GM23338 (cell line): Measurements from ENCODE around the gene FSD1. TPM values are rescaled to one million over a fixed set of nuclear protein-coding genes. Genes with fewer than 3 reads are reported as not detected.

Source experiments
- ATAC-seq: fragments of 200-7000 bp; cut with Tn5 transposase; 3 replicates; pipeline ENCODE4 v1.9.1; 2020
- DNase-seq: peaks from one replicate; pipeline ENCODE4 v3.0.0-alpha.2; 2015; ENCODE audit warnings: low spot score
- H2AFZ ChIP-seq: fragments of 200-600 bp; sonication (generic); 2 replicates; pipeline ENCODE4 v1.8.0; 2016; ENCODE audit warnings: antibody characterized with exemption, mild to moderate bottlenecking, moderate library complexity
- H3F3A ChIP-seq: fragments of 200-600 bp; sonication (generic); replicated peaks from 2 replicates; pipeline ENCODE4 v1.8.0; 2017; ENCODE audit warnings: antibody characterized with exemption, mixed run types, low read depth
- H3K27ac ChIP-seq: fragments of 200-600 bp; sonication (generic); 2 replicates; pipeline ENCODE4 v1.6.1; 2016; ENCODE audit warnings: low read depth
- H3K27me3 ChIP-seq: fragments of 200-600 bp; sonication (generic); 2 replicates; pipeline ENCODE4 v1.8.0; 2016; ENCODE audit warnings: mild to moderate bottlenecking, mixed run types, moderate library complexity; ENCODE audit not compliant: insufficient read depth
- H3K36me3 ChIP-seq: fragments of 200-600 bp; sonication (generic); 2 replicates; pipeline ENCODE4 v1.8.0; 2016; ENCODE audit warnings: mild to moderate bottlenecking; ENCODE audit not compliant: insufficient read depth
- H3K4me1 ChIP-seq: fragments of 200-600 bp; sonication (generic); 2 replicates; pipeline ENCODE4 v1.8.0; 2016; ENCODE audit warnings: mild to moderate bottlenecking, moderate library complexity; ENCODE audit not compliant: insufficient read depth
- H3K4me2 ChIP-seq: fragments of 200-600 bp; sonication (generic); 2 replicates; pipeline ENCODE4 v1.7.1; 2017; ENCODE audit warnings: mixed run types
- H3K4me3 ChIP-seq: fragments of 200-600 bp; sonication (generic); 2 replicates; pipeline ENCODE4 v1.6.1; 2016; ENCODE audit warnings: mixed run types
- H3K79me2 ChIP-seq: fragments of 200-600 bp; sonication (generic); replicated peaks from 2 replicates; pipeline ENCODE4 v1.8.0; 2017; ENCODE audit warnings: mild to moderate bottlenecking; ENCODE audit not compliant: insufficient read depth
- H3K9me2 ChIP-seq: fragments of 200-600 bp; sonication (generic); 2 replicates; pipeline ENCODE4 v1.8.0; 2017; ENCODE audit not compliant: insufficient read depth
- H4K20me1 ChIP-seq: fragments of 200-600 bp; sonication (generic); replicated peaks from 2 replicates; pipeline ENCODE4 v1.8.0; 2017; ENCODE audit warnings: mild to moderate bottlenecking; ENCODE audit not compliant: insufficient read depth
- H3K27ac Mint-ChIP-seq: 2 replicates; pipeline ENCODE4 v1.8.0; 2020; ENCODE audit warnings: inconsistent platforms, mild to moderate bottlenecking, moderate library complexity, mixed read lengths
- H3K27me3 Mint-ChIP-seq: 3 replicates; pipeline ENCODE4 v1.8.0; 2022; ENCODE audit warnings: low read depth, mild to moderate bottlenecking, moderate library complexity, mixed read lengths, inconsistent platforms; ENCODE audit not compliant: insufficient read depth, poor library complexity
- H3K36me3 Mint-ChIP-seq: 3 replicates; pipeline ENCODE4 v1.8.0; 2021; ENCODE audit warnings: low read depth, mild to moderate bottlenecking, inconsistent platforms, moderate library complexity, mixed read lengths
- H3K4me1 Mint-ChIP-seq: 3 replicates; pipeline ENCODE4 v1.8.0; 2020; ENCODE audit warnings: mild to moderate bottlenecking, inconsistent platforms, mixed read lengths
- H3K4me3 Mint-ChIP-seq: 3 replicates; pipeline ENCODE4 v1.8.0; 2021; ENCODE audit warnings: moderate library complexity, mild to moderate bottlenecking, inconsistent platforms, mixed read lengths
- H3K9me3 Mint-ChIP-seq: 3 replicates; pipeline ENCODE4 v1.8.0; 2020; ENCODE audit warnings: moderate library complexity, mild to moderate bottlenecking, inconsistent platforms, mixed read lengths
- EZH2 ChIP-seq: fragments of 200-600 bp; sonication (generic); IDR thresholded peaks from one replicate; pipeline ENCODE4 v1.8.0; 2017; ENCODE audit warnings: antibody characterized with exemption, mild to moderate bottlenecking, low read depth; ENCODE audit not compliant: unreplicated experiment
- JUNB ChIP-seq: IDR thresholded peaks from one replicate; pipeline ENCODE4 v1.6.1; 2016; ENCODE audit warnings: antibody characterized with exemption; ENCODE audit not compliant: unreplicated experiment
- NANOG ChIP-seq: IDR thresholded peaks from 2 replicates; pipeline ENCODE4 v1.6.1; 2016; ENCODE audit warnings: antibody characterized with exemption, borderline replicate concordance
- POLR2AphosphoS5 ChIP-seq: IDR thresholded peaks from 2 replicates; pipeline ENCODE4 v1.6.1; 2016; ENCODE audit warnings: antibody characterized with exemption, low read depth
- STAT1 ChIP-seq: IDR thresholded peaks from one replicate; pipeline ENCODE4 v1.6.1; 2016; ENCODE audit warnings: antibody characterized with exemption; ENCODE audit not compliant: unreplicated experiment
- ZNF114 ChIP-seq: fragments of 250-450 bp; sonication (Bioruptor Pico); IDR thresholded peaks from 2 replicates; pipeline ENCODE4 v1.5.0; 2020; ENCODE audit warnings: mild to moderate bottlenecking, moderate library complexity
- ZNF331 ChIP-seq: fragments of 250-450 bp; sonication (Bioruptor Pico); IDR thresholded peaks from 2 replicates; pipeline ENCODE4 v1.5.0; 2020; ENCODE audit warnings: low read depth, mild to moderate bottlenecking, moderate library complexity
- polyA plus RNA-seq: library from polyadenylated mRNA; unstranded; fragments of >200 nt; fragmentation: Nextera tagmentation; extraction: Ambion mirVana; gene quantifications from 2 replicates; pipeline ENCODE4 v1.2.1, GENCODE V29; 2016
- total RNA-seq: library from RNA; depleted of rRNA; stranded (reverse); fragments of >200 nt; shearing (Covaris generic); gene quantifications from 2 replicates; pipeline ENCODE4 v1.2.3, GENCODE V29; 2014
- TF ChIP-seq, protein P1 (sequence below): fragments of 250-450 bp; sonication (Bioruptor Pico); IDR thresholded peaks from 2 replicates; pipeline ENCODE4 v1.5.0; 2020; ENCODE audit warnings: mild to moderate bottlenecking, moderate library complexity

The FSD1 gene
- total and polyA plus RNA-seq, 2 experiments from 2014 or later = 50.7 to 82.9 TPM

- TF ChIP-seq, protein P1, sequence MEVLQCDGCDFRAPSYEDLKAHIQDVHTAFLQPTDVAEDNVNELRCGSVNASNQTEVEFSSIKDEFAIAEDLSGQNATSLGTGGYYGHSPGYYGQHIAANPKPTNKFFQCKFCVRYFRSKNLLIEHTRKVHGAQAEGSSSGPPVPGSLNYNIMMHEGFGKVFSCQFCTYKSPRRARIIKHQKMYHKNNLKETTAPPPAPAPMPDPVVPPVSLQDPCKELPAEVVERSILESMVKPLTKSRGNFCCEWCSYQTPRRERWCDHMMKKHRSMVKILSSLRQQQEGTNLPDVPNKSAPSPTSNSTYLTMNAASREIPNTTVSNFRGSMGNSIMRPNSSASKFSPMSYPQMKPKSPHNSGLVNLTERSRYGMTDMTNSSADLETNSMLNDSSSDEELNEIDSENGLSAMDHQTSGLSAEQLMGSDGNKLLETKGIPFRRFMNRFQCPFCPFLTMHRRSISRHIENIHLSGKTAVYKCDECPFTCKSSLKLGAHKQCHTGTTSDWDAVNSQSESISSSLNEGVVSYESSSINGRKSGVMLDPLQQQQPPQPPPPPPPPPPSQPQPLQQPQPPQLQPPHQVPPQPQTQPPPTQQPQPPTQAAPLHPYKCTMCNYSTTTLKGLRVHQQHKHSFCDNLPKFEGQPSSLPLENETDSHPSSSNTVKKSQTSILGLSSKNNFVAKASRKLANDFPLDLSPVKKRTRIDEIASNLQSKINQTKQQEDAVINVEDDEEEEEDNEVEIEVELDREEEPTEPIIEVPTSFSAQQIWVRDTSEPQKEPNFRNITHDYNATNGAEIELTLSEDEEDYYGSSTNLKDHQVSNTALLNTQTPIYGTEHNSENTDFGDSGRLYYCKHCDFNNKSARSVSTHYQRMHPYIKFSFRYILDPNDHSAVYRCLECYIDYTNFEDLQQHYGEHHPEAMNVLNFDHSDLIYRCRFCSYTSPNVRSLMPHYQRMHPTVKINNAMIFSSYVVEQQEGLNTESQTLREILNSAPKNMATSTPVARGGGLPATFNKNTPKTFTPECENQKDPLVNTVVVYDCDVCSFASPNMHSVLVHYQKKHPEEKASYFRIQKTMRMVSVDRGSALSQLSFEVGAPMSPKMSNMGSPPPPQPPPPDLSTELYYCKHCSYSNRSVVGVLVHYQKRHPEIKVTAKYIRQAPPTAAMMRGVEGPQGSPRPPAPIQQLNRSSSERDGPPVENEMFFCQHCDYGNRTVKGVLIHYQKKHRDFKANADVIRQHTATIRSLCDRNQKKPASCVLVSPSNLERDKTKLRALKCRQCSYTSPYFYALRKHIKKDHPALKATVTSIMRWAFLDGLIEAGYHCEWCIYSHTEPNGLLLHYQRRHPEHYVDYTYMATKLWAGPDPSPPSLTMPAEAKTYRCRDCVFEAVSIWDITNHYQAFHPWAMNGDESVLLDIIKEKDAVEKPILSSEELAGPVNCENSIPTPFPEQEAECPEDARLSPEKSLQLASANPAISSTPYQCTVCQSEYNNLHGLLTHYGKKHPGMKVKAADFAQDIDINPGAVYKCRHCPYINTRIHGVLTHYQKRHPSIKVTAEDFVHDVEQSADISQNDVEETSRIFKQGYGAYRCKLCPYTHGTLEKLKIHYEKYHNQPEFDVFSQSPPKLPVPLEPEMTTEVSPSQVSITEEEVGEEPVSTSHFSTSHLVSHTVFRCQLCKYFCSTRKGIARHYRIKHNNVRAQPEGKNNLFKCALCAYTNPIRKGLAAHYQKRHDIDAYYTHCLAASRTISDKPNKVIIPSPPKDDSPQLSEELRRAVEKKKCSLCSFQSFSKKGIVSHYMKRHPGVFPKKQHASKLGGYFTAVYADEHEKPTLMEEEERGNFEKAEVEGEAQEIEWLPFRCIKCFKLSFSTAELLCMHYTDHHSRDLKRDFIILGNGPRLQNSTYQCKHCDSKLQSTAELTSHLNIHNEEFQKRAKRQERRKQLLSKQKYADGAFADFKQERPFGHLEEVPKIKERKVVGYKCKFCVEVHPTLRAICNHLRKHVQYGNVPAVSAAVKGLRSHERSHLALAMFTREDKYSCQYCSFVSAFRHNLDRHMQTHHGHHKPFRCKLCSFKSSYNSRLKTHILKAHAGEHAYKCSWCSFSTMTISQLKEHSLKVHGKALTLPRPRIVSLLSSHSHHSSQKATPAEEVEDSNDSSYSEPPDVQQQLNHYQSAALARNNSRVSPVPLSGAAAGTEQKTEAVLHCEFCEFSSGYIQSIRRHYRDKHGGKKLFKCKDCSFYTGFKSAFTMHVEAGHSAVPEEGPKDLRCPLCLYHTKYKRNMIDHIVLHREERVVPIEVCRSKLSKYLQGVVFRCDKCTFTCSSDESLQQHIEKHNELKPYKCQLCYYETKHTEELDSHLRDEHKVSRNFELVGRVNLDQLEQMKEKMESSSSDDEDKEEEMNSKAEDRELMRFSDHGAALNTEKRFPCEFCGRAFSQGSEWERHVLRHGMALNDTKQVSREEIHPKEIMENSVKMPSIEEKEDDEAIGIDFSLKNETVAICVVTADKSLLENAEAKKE = no peak
Measured at GRCh38 chr19:4324228-4324627, 19.8 kb downstream of the FSD1 start (continued).

DNA sequence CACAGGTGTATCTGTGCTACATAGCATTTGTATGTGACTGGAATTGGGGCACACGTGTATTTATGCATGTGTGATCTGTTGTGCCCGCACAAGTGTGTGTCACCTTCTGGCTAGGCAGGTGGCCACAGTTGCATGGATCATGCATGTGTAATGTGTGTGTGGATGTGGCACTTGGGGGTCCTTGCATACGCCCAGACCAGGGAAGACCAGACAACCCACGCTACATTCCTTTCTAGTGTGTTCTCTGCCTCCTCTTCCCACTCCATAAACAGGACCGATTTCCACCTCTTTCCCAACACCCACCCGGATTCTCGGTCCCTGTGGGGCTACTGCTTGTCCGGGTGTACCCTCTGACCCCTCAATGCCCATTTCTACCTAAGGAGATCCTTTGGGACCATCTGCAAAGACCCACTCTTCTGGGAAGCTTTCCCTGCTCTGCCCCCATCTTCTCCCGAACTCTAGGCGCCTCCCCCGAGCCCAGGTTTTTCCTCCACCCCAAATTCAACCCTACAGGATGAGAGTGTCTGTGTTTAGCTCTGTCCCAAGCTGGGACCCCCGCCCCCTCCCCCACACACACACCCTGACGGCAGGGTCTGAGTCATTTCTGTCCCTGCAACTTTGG is 21.9 kb downstream of the FSD1 start:
- H3K4me3 ChIP-seq = peak overlapping the region; percentile 77
- peaks cover 3% of the 10 kb centered on the region; the same call in 1 of the 2 replicates for H3K4me1 ChIP-seq
- peaks cover 30% of the 10 kb centered on the region for H3K27me3 Mint-ChIP-seq
- no peaks in the 10 kb centered on the region for H3K27me3 ChIP-seq
- H3K4me1 Mint-ChIP-seq = peaks cover 18% of the 10 kb centered on the region
- H3K79me2 ChIP-seq = no peaks in the 10 kb centered on the region
- no peak for DNase-seq
- H3K9me3 Mint-ChIP-seq = 0 out of 3 replicates have a peak, but pooled peaks cover 4% of the 10 kb centered on the region
- H3K9me2 ChIP-seq = no peaks in the 10 kb centered on the region
- H3K27ac ChIP-seq = 0 out of 2 replicates have a peak overlapping the region, but pooled peaks have one; percentile 45
- H3K36me3 ChIP-seq = no peaks in the 10 kb centered on the region
- H3F3A ChIP-seq = peaks cover 6% of the 10 kb centered on the region; the same call in 1 of the 2 replicates
- no peak overlapping the region for H2AFZ ChIP-seq
- H3K27ac Mint-ChIP-seq = peak overlapping the region; percentile 72
- no peak for ATAC-seq
- peak overlapping the region; percentile 82 for H3K4me3 Mint-ChIP-seq
- H3K4me2 ChIP-seq = peak overlapping the region; percentile 95
- no peaks in the 10 kb centered on the region; the same call in 1 of the 2 replicates for H4K20me1 ChIP-seq
- H3K36me3 Mint-ChIP-seq = peaks cover 25% of the 10 kb centered on the region
- TF ChIP-seq POLR2AphosphoS5 (no peak), ZNF114 (CRISPR knock-in tag) (no peak), JUNB (no peak), EZH2 (no peak), STAT1 (no peak), ZNF331 (no peak), NANOG (no peak)
- TF ChIP-seq, protein P1 = no peak
